Neural progenitor cell (in vitro differentiated cells): Measurements from ENCODE around the gene STK32B. TPM values are rescaled to one million over a fixed set of nuclear protein-coding genes. Genes with fewer than 3 reads are reported as not detected.

ENCODE experiments used
- DNase-seq: peaks from one replicate; pipeline ENCODE4 v3.0.0-alpha.2; 2016; ENCODE audit warnings: low spot score
- H2AFZ ChIP-seq: fragments of 200-600 bp; sonication (generic); replicated peaks from 2 replicates; pipeline ENCODE4 v1.6.1; 2016; ENCODE audit warnings: antibody characterized with exemption
- H3F3A ChIP-seq: fragments of 200-600 bp; sonication (generic); 2 replicates; pipeline ENCODE4 v1.6.1; 2016; ENCODE audit warnings: antibody characterized with exemption, low read depth
- H3K27ac ChIP-seq: fragments of 200-600 bp; sonication (generic); 2 replicates; pipeline ENCODE4 v1.5.1; 2016; ENCODE audit warnings: mild to moderate bottlenecking
- H3K27me3 ChIP-seq: fragments of 200-600 bp; sonication (generic); 2 replicates; pipeline ENCODE4 v1.6.1; 2016; ENCODE audit warnings: mild to moderate bottlenecking, moderate library complexity
- H3K36me3 ChIP-seq: fragments of 200-600 bp; sonication (generic); 2 replicates; pipeline ENCODE4 v1.5.1; 2016
- H3K4me1 ChIP-seq: fragments of 200-600 bp; sonication (generic); 2 replicates; pipeline ENCODE4 v1.6.1; 2016; ENCODE audit warnings: mixed run types
- H3K4me2 ChIP-seq: fragments of 200-600 bp; sonication (generic); 2 replicates; pipeline ENCODE4 v1.6.1; 2016
- H3K4me3 ChIP-seq: fragments of 200-600 bp; sonication (generic); 2 replicates; pipeline ENCODE4 v1.5.1; 2016
- H3K79me2 ChIP-seq: fragments of 200-600 bp; sonication (generic); 2 replicates; pipeline ENCODE4 v1.6.1; 2016; ENCODE audit warnings: low read depth
- H3K9ac ChIP-seq: fragments of 200-600 bp; sonication (generic); 2 replicates; pipeline ENCODE4 v1.6.1; 2016
- H3K9me3 ChIP-seq: fragments of 200-600 bp; sonication (generic); 2 replicates; pipeline ENCODE4 v1.5.1; 2016; ENCODE audit warnings: low read depth
- H4K20me1 ChIP-seq: fragments of 200-600 bp; sonication (generic); 2 replicates; pipeline ENCODE4 v1.6.1; 2016; ENCODE audit warnings: low read depth
- H3K27ac Mint-ChIP-seq: 3 replicates; pipeline ENCODE4 v1.8.0; 2021; ENCODE audit warnings: mixed read lengths
- H3K27me3 Mint-ChIP-seq: 2 replicates; pipeline ENCODE4 v1.8.0; 2022; ENCODE audit warnings: low read depth, mild to moderate bottlenecking, inconsistent platforms, moderate library complexity, mixed read lengths; ENCODE audit not compliant: insufficient read depth
- H3K36me3 Mint-ChIP-seq: 3 replicates; pipeline ENCODE4 v1.8.0; 2021; ENCODE audit warnings: mixed read lengths
- H3K4me1 Mint-ChIP-seq: 3 replicates; pipeline ENCODE4 v1.8.0; 2021; ENCODE audit warnings: mixed read lengths
- H3K4me3 Mint-ChIP-seq: 3 replicates; pipeline ENCODE4 v1.8.0; 2021; ENCODE audit warnings: mild to moderate bottlenecking, moderate library complexity, mixed read lengths
- H3K9me3 Mint-ChIP-seq: 3 replicates; pipeline ENCODE4 v1.8.0; 2020; ENCODE audit warnings: mixed read lengths
- EZH2 ChIP-seq: fragments of 200-600 bp; sonication (generic); IDR thresholded peaks from 2 replicates; pipeline ENCODE4 v1.6.1; 2017; ENCODE audit warnings: antibody characterized with exemption, mild to moderate bottlenecking, moderate library complexity
- EZH2phosphoT487 ChIP-seq: fragments of 200-600 bp; sonication (generic); IDR thresholded peaks from 2 replicates; pipeline ENCODE4 v1.6.1; 2017; ENCODE audit warnings: antibody characterized with exemption
- total RNA-seq: library from RNA; depleted of rRNA; stranded (reverse); fragments of >200 nt; gene quantifications from 2 replicates; pipeline ENCODE4 v1.2.3, GENCODE V29; 2015; ENCODE audit warnings: low replicate concordance
- TF ChIP-seq, protein P1 (sequence below): fragments of 200-600 bp; sonication (generic); IDR thresholded peaks from 2 replicates; pipeline ENCODE4 v1.5.1; 2017; ENCODE audit warnings: antibody characterized with exemption, mild to moderate bottlenecking

Gene STK32B
- total RNA-seq, 1 donor from 2014 or later: 2.5 TPM

GRCh38 chr4:5217421-5217820 lies 166.1 kb downstream of the STK32B start:
- H3K36me3 Mint-ChIP-seq: no peaks in the 10 kb centered on the region
- Histone ChIP-seq H3K4me2 (no peak overlapping the region), H4K20me1 (no peaks in the 10 kb centered on the region)

DNA sequence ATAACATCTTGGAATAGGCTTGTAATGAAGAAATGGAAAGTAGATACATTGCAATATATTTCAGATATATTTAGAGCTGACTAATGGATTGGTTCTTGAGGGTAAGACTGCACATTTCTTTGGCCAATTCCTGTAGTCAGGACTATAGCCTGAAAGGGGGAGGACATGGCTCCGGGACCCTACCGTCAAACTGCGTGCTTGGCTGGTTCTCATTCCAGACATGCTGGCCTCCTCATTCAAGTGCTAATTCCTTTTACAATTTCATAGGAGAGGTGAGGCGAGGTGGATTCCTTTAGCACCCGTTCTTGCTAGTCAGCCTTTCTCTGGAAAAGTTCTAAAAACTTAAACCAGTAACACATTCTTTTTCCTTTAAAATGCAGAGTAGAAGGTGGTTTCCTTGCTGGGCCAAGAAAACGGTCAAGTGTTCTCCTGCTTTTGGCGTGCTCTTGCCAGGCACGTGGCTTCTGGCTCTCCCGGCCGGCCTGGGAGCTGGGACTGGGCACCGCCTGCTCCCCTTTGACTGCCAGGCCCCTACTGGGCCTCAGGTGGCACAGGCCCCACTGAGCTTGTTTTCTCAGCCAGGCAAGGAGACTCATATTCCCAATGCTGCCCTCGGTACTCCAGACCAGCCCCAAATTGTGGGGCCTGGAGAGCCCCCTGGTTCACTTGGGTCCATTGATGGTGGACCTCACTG lies 167.2 kb downstream of the STK32B start:
- no peak for DNase-seq
- no peak overlapping the region for H3K4me3 Mint-ChIP-seq
- H3K4me1 Mint-ChIP-seq: peaks cover 24% of the 10 kb centered on the region
- H4K20me1 ChIP-seq: no peaks in the 10 kb centered on the region
- H3K4me3 ChIP-seq: no peak overlapping the region
- no peaks in the 10 kb centered on the region for H3K79me2 ChIP-seq
- no peaks in the 10 kb centered on the region for H3F3A ChIP-seq
- H3K9ac ChIP-seq: no peak overlapping the region
- no peak overlapping the region for H2AFZ ChIP-seq
- no peaks in the 10 kb centered on the region for H3K9me3 ChIP-seq
- no peaks in the 10 kb centered on the region for H3K27me3 ChIP-seq
- H3K36me3 Mint-ChIP-seq: no peaks in the 10 kb centered on the region
- no peak overlapping the region for H3K27ac ChIP-seq
- peaks cover 11% of the 10 kb centered on the region for H3K9me3 Mint-ChIP-seq
- peaks cover 9% of the 10 kb centered on the region for H3K4me1 ChIP-seq
- TF ChIP-seq EZH2phosphoT487: no peak
- H3K27ac Mint-ChIP-seq: no peak overlapping the region
- H3K4me2 ChIP-seq: no peak overlapping the region
- H3K27me3 Mint-ChIP-seq: no peaks in the 10 kb centered on the region
- H3K36me3 ChIP-seq: no peaks in the 10 kb centered on the region

More at GRCh38 chr4:5217421-5217820, 166.1 kb downstream of the STK32B start:
- H3K9me3 Mint-ChIP-seq: peaks cover 11% of the 10 kb centered on the region
- H3K4me1 ChIP-seq: peaks cover 9% of the 10 kb centered on the region
- no peak overlapping the region for H2AFZ ChIP-seq
- H3K4me3 ChIP-seq: no peak overlapping the region
- no peaks in the 10 kb centered on the region for H3K27me3 Mint-ChIP-seq
- no peak for DNase-seq
- no peaks in the 10 kb centered on the region for H3K36me3 ChIP-seq
- H3K27me3 ChIP-seq: no peaks in the 10 kb centered on the region
- H3K4me1 Mint-ChIP-seq: peaks cover 24% of the 10 kb centered on the region
- H3K9ac ChIP-seq: no peak overlapping the region
- H3K27ac ChIP-seq: no peak overlapping the region
- no peaks in the 10 kb centered on the region for H3K9me3 ChIP-seq
- no peaks in the 10 kb centered on the region for H3F3A ChIP-seq
- H3K27ac Mint-ChIP-seq: no peak overlapping the region
- TF ChIP-seq EZH2phosphoT487 (no peak), EZH2 (no peak)
- TF ChIP-seq, protein P1, sequence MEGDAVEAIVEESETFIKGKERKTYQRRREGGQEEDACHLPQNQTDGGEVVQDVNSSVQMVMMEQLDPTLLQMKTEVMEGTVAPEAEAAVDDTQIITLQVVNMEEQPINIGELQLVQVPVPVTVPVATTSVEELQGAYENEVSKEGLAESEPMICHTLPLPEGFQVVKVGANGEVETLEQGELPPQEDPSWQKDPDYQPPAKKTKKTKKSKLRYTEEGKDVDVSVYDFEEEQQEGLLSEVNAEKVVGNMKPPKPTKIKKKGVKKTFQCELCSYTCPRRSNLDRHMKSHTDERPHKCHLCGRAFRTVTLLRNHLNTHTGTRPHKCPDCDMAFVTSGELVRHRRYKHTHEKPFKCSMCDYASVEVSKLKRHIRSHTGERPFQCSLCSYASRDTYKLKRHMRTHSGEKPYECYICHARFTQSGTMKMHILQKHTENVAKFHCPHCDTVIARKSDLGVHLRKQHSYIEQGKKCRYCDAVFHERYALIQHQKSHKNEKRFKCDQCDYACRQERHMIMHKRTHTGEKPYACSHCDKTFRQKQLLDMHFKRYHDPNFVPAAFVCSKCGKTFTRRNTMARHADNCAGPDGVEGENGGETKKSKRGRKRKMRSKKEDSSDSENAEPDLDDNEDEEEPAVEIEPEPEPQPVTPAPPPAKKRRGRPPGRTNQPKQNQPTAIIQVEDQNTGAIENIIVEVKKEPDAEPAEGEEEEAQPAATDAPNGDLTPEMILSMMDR: no peak
- H3K4me3 Mint-ChIP-seq: no peak overlapping the region
- H3K79me2 ChIP-seq: no peaks in the 10 kb centered on the region

DNA sequence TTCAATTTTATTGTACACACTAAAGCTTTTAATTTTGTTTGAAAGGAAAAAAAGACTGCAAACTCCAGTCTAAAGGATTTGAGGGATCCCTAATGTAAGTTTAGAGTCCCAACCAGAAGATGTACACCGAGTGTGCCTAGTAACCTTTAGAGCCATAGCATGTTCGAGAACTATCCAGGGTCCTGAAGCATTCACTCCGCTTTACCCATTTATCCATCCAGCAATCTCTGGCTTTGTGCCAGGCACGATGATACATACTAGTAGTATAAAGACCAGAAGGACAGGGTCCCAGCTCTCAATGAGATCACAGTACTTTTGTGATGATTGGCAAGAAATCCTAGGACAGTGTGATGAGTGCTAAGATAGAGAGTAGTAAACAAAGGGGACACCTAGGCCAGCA lies 168.7 kb downstream of the STK32B start:
- no peak overlapping the region for H3K4me3 ChIP-seq
- H3K9me3 ChIP-seq: no peaks in the 10 kb centered on the region
- Mint-ChIP-seq H3K36me3 (no peaks in the 10 kb centered on the region), H3K9me3 (peaks cover 11% of the 10 kb centered on the region), H3K27ac (no peak overlapping the region), H3K4me1 (peaks cover 19% of the 10 kb centered on the region), H3K4me3 (no peak overlapping the region), H3K27me3 (no peaks in the 10 kb centered on the region)
- no peak overlapping the region for H2AFZ ChIP-seq
- no peaks in the 10 kb centered on the region for H3F3A ChIP-seq
- no peak overlapping the region for H3K9ac ChIP-seq
- no peak overlapping the region for H3K27ac ChIP-seq
- no peaks in the 10 kb centered on the region for H3K27me3 ChIP-seq
- DNase-seq: peak; percentile 70
- no peak overlapping the region for H3K4me2 ChIP-seq
- no peaks in the 10 kb centered on the region for H4K20me1 ChIP-seq
- H3K36me3 ChIP-seq: no peaks in the 10 kb centered on the region
- H3K79me2 ChIP-seq: no peaks in the 10 kb centered on the region
- peaks cover 7% of the 10 kb centered on the region for H3K4me1 ChIP-seq
- no peak for TF ChIP-seq EZH2phosphoT487
- no peak for TF ChIP-seq EZH2

GRCh38 chr4:5222047-5222446 lies 170.8 kb downstream of the STK32B start:
- H3K27ac Mint-ChIP-seq: no peak overlapping the region
- Histone ChIP-seq H3K27me3 (no peaks in the 10 kb centered on the region), H3K36me3 (no peaks in the 10 kb centered on the region), H3K27ac (no peak overlapping the region), H3K9me3 (no peaks in the 10 kb centered on the region), H3K79me2 (no peaks in the 10 kb centered on the region), H3F3A (no peaks in the 10 kb centered on the region), H4K20me1 (no peaks in the 10 kb centered on the region), H3K4me2 (no peak overlapping the region), H3K9ac (no peak overlapping the region), H2AFZ (no peak overlapping the region), H3K4me1 (no peaks in the 10 kb centered on the region), H3K4me3 (no peak overlapping the region)
- no peaks in the 10 kb centered on the region for H3K27me3 Mint-ChIP-seq
- H3K9me3 Mint-ChIP-seq: peaks cover 11% of the 10 kb centered on the region
- no peaks in the 10 kb centered on the region for H3K36me3 Mint-ChIP-seq
- H3K4me3 Mint-ChIP-seq: no peak overlapping the region
- peaks cover 14% of the 10 kb centered on the region for H3K4me1 Mint-ChIP-seq
- TF ChIP-seq EZH2phosphoT487: no peak
- TF ChIP-seq EZH2: no peak
- TF ChIP-seq, protein P1: no peak
- DNase-seq: no peak
